HepG2 (cell line): ENCODE data around the gene RTBDN. TPM values are rescaled to one million over a fixed set of nuclear protein-coding genes. Genes with fewer than 3 reads are reported as not detected.

Experiments
- CENPX ChIP-seq: sonication (generic); formaldehyde crosslinking; IDR thresholded peaks from 2 replicates; pipeline ENCODE4 v1.9.0; 2021; ENCODE audit warnings: mild to moderate bottlenecking, missing genetic modification reagents, moderate library complexity
- CHCHD3 ChIP-seq: sonication (generic); formaldehyde crosslinking; IDR thresholded peaks from 2 replicates; pipeline ENCODE4 v1.8.0; 2022; ENCODE audit warnings: mild to moderate bottlenecking, missing genetic modification reagents, moderate library complexity
- FOXA3 ChIP-seq: IDR thresholded peaks from 2 replicates; pipeline ENCODE4 v1.6.1; 2016; ENCODE audit warnings: missing genetic modification reagents, missing compliant biosample characterization
- HOXA9 ChIP-seq: sonication (generic); formaldehyde crosslinking; IDR thresholded peaks from 2 replicates; pipeline ENCODE4 v1.8.1; 2022; ENCODE audit warnings: missing genetic modification reagents, mild to moderate bottlenecking, moderate library complexity, borderline replicate concordance
- IKZF1 ChIP-seq: fragments of 450-650 bp; IDR thresholded peaks from 2 replicates; pipeline ENCODE4 v1.7.1; 2016
- MAFK ChIP-seq, 2 experiments: IDR thresholded peaks in 1 of 2; conservative IDR thresholded peaks in 1 of 2; 2 replicates each; pipeline ENCODE4 v1.6.1; 2011; ENCODE audit warnings: improper control_type of control experiment in 2 of 2, low read length in 2 of 2
- NR2F2 ChIP-seq: IDR thresholded peaks from 2 replicates; pipeline ENCODE4 v1.6.1; 2012; ENCODE audit warnings: low read depth, inconsistent platforms, borderline replicate concordance
- PATZ1 ChIP-seq: sonication (generic); formaldehyde crosslinking; IDR thresholded peaks from 2 replicates; pipeline ENCODE4 v1.4.0; 2020; ENCODE audit warnings: missing genetic modification reagents
- PHF21A ChIP-seq: sonication (generic); formaldehyde crosslinking; IDR thresholded peaks from 2 replicates; pipeline ENCODE4 v1.5.0; 2020; ENCODE audit warnings: mild to moderate bottlenecking, missing genetic modification reagents
- PLSCR1 ChIP-seq: sonication (generic); formaldehyde crosslinking; IDR thresholded peaks from 2 replicates; pipeline ENCODE4 v1.5.0; 2020; ENCODE audit warnings: missing genetic modification reagents, mild to moderate bottlenecking, borderline replicate concordance
- POLR2AphosphoS2 ChIP-seq: IDR thresholded peaks from 2 replicates; pipeline ENCODE4 v1.6.1; 2011; ENCODE audit warnings: low read depth, low read length, improper control_type of control experiment
- SALL1 ChIP-seq: sonication (generic); formaldehyde crosslinking; IDR thresholded peaks from 2 replicates; pipeline ENCODE4 v1.8.0; 2022; ENCODE audit warnings: mild to moderate bottlenecking, missing genetic modification reagents
- TCF7 ChIP-seq: sonication (generic); IDR thresholded peaks from 2 replicates; pipeline ENCODE4 v1.6.1; 2016; ENCODE audit warnings: antibody characterized with exemption, low read depth
- ZFP37 ChIP-seq: sonication (generic); formaldehyde crosslinking; IDR thresholded peaks from 2 replicates; pipeline ENCODE4 v1.4.0; 2020; ENCODE audit warnings: missing genetic modification reagents, borderline replicate concordance
- ZNF574 ChIP-seq: sonication (generic); formaldehyde crosslinking; IDR thresholded peaks from 2 replicates; pipeline ENCODE4 v1.4.0; 2020; ENCODE audit warnings: missing genetic modification reagents
- ZNF580 ChIP-seq: IDR thresholded peaks from 2 replicates; pipeline ENCODE4 v1.6.1; 2016; ENCODE audit warnings: low read depth, borderline replicate concordance
- ZNF788 ChIP-seq: sonication (generic); formaldehyde crosslinking; IDR thresholded peaks from 2 replicates; pipeline ENCODE4 v1.5.0; 2020; ENCODE audit warnings: mild to moderate bottlenecking, missing genetic modification reagents, borderline replicate concordance
- polyA plus RNA-seq, 8 experiments: library from polyadenylated mRNA; depleted of rRNA in 3 of 8; stranded (reverse) in 7 of 8; unstranded in 1 of 8; fragments of >200 nt; fragmentation: Illumina TruSeq in 4 of 8; extraction: Trizol in 4 of 8; gene quantifications; 2 replicates each; pipeline versions ENCODE4 v1.2.1 to v1.2.3, GENCODE V29; 2011 to 2016; ENCODE audit warnings: low read depth in 4 of 8, missing spikeins in 1 of 8, mixed read lengths in 1 of 8; ENCODE audit not compliant: insufficient read depth in 1 of 8
- total RNA-seq, 5 experiments: library from RNA; depleted of rRNA; stranded (reverse); fragments of >200 nt; fragmentation: Illumina TruSeq; extraction: Trizol; gene quantifications; 2 replicates each; pipeline ENCODE4 v1.2.3, GENCODE V29; 2016; ENCODE audit warnings: low read depth in 1 of 5
- TF ChIP-seq, protein P1 (sequence below): IDR thresholded peaks from 2 replicates; pipeline ENCODE4 v1.6.1; 2016
- TF ChIP-seq, protein P2 (sequence below): sonication (generic); formaldehyde crosslinking; IDR thresholded peaks from 2 replicates; pipeline ENCODE4 v1.9.0; 2022; ENCODE audit warnings: missing genetic modification reagents, mild to moderate bottlenecking, borderline replicate concordance

Gene RTBDN
- total and polyA plus RNA-seq, 2 of the 13 experiments (the other 11 are each of a cell fraction or from before 2014, with no cell fraction given), result 0.27 to 0.48 TPM

DNA sequence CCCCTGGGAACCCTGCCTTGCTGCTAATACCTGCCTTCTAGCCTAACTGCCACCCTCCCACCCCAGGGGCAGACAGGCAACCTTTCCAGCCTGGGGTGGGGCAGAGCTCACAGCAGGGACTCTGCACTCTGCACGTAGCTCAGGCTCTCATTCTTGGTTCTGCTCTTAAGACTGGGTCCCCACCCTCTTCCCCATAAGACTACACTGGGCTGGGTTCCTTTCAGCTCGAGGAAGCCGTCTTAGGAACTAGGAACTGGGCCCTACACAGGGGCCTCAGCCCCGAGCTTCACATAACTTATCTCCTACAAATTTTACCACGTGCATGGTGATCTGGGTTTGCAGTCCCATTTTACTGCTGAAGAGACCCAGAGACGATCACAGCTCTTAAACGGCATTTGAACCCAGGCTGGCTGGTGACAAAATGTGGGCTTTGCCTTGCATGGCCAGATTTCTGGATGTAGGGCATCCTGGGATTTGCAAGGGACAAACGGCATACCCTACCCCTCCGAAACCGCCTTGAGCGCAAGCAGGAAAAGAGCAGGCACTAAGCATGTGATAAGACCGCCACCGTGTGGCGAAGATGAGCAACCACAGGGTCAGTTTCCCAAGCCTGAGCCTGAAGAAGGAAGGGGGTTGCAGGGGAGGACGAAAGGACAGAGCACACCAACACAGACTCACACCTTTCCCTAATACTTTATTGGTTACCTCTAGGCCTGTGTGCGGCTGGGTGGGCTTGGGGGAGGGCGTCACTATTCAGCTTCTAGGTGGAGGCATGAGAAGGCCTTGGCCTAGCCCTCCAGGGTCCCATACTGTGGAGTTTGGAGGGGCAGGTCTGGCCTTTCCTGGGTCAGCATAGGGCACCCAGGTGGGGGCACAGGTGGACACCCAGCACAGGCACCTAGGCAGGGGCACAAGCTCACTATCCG, 38.0 kb downstream of the RTBDN start (continued):
- TF ChIP-seq ZNF574 (CRISPR knock-in tag), result peak; percentile 51; the same call in 1 of the 2 replicates
- TF ChIP-seq PATZ1 (CRISPR knock-in tag), result peak; percentile 69
- TF ChIP-seq PLSCR1 (CRISPR knock-in tag), result no peak
- TF ChIP-seq POLR2AphosphoS2, result no peak
- 0 out of 2 replicates have a peak, but pooled peaks have one; percentile 11 for TF ChIP-seq SALL1 (CRISPR knock-in tag)
- TF ChIP-seq MAFK (conservative IDR thresholded peaks at IDR 0.05 in 1 of 2, IDR thresholded peaks at IDR 0.05 in 1 of 2; ENCODE audit: low read length in 2 of 2), result no peak
- TF ChIP-seq, protein P1, sequence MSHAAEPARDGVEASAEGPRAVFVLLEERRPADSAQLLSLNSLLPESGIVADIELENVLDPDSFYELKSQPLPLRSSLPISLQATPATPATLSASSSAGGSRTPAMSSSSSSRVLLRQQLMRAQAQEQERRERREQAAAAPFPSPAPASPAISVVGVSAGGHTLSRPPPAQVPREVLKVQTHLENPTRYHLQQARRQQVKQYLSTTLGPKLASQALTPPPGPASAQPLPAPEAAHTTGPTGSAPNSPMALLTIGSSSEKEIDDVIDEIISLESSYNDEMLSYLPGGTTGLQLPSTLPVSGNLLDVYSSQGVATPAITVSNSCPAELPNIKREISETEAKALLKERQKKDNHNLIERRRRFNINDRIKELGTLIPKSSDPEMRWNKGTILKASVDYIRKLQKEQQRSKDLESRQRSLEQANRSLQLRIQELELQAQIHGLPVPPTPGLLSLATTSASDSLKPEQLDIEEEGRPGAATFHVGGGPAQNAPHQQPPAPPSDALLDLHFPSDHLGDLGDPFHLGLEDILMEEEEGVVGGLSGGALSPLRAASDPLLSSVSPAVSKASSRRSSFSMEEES (CRISPR knock-in tag), result 0 out of 2 replicates have a peak, but pooled peaks have one; percentile 40
- no peak for TF ChIP-seq IKZF1
- no peak for TF ChIP-seq CENPX
- no peak for TF ChIP-seq NR2F2
- no peak for TF ChIP-seq PHF21A (CRISPR knock-in tag)
- no peak for TF ChIP-seq TCF7
- TF ChIP-seq, protein P2, sequence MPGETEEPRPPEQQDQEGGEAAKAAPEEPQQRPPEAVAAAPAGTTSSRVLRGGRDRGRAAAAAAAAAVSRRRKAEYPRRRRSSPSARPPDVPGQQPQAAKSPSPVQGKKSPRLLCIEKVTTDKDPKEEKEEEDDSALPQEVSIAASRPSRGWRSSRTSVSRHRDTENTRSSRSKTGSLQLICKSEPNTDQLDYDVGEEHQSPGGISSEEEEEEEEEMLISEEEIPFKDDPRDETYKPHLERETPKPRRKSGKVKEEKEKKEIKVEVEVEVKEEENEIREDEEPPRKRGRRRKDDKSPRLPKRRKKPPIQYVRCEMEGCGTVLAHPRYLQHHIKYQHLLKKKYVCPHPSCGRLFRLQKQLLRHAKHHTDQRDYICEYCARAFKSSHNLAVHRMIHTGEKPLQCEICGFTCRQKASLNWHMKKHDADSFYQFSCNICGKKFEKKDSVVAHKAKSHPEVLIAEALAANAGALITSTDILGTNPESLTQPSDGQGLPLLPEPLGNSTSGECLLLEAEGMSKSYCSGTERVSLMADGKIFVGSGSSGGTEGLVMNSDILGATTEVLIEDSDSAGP (CRISPR knock-in tag), result peak; percentile 59
- TF ChIP-seq ZFP37 (CRISPR knock-in tag), result no peak
- peak; percentile 77 for TF ChIP-seq ZNF580
- TF ChIP-seq CHCHD3 (CRISPR knock-in tag), result no peak
- peak; percentile 59 for TF ChIP-seq ZNF788 (CRISPR knock-in tag)
- TF ChIP-seq HOXA9 (CRISPR knock-in tag), result no peak
- 0 out of 2 replicates have a peak, but pooled peaks have one; percentile 11 for TF ChIP-seq FOXA3 (CRISPR knock-in tag)
